Esophagus muscularis mucosa (tissue), 4 donors: ENCODE results near the gene ATPAF2.

Experiments used
- CTCF ChIP-seq, 3 experiments: fragments of 200-600 bp in 2 of 3; fragments of 450-650 bp in 1 of 3; sonication (generic) in 2 of 3; IDR thresholded peaks; one replicate each; pipeline ENCODE4 v1.5.1; 2017 to 2019; ENCODE audit warnings: antibody characterized with exemption in 3 of 3, mild to moderate bottlenecking in 2 of 3, moderate library complexity in 1 of 3
- EP300 ChIP-seq: sonication (generic); formaldehyde crosslinking; IDR thresholded peaks from one replicate; pipeline ENCODE4 v1.6.1; 2017; ENCODE audit warnings: antibody characterized with exemption
- POLR2A ChIP-seq: fragments of 450-650 bp; IDR thresholded peaks from one replicate; pipeline ENCODE4 v1.6.1; 2017; ENCODE audit warnings: antibody characterized with exemption, moderate library complexity, mild to moderate bottlenecking, low read depth
- POLR2AphosphoS5 ChIP-seq, 2 donors: sonication (generic); formaldehyde crosslinking; IDR thresholded peaks; one replicate each; pipeline ENCODE4 v1.6.1; 2017; ENCODE audit warnings: antibody characterized with exemption in 2 of 2

GRCh38 chr17:18064053-18064452 lies 25.1 kb upstream of the ATPAF2 start:
- TF ChIP-seq CTCF (IDR thresholded peaks at IDR 0.05), result no peak
- TF ChIP-seq POLR2AphosphoS5 (IDR thresholded peaks at IDR 0.05), result no peak
- TF ChIP-seq EP300, result no peak
- no peak for TF ChIP-seq POLR2A
